K562 (cell line): Measurements from ENCODE around the gene LENG9. TPM values are rescaled to one million over a fixed set of nuclear protein-coding genes. Genes with fewer than 3 reads are reported as not detected.
A peak's percentile ranks its signal among the peaks of the same experiment; 100 is the strongest.

ENCODE experiments used
- CSDE1 ChIP-seq, 2 experiments: fragments of 450-650 bp; IDR thresholded peaks; 2 replicates each; pipeline ENCODE4 v1.6.1; 2016; ENCODE audit warnings: mild to moderate bottlenecking in 1 of 2
- DACH1 ChIP-seq: fragments of 450-650 bp; IDR thresholded peaks from 2 replicates; pipeline ENCODE4 v1.6.1; 2018; ENCODE audit not compliant: partially characterized antibody
- FOXP1 ChIP-seq: sonication (generic); formaldehyde crosslinking; IDR thresholded peaks from 2 replicates; pipeline ENCODE4 v1.8.0; 2022; ENCODE audit warnings: mild to moderate bottlenecking, missing genetic modification reagents
- NCOR1 ChIP-seq: fragments of 450-650 bp; IDR thresholded peaks from 2 replicates; pipeline ENCODE4 v1.6.1; 2016; ENCODE audit warnings: mild to moderate bottlenecking, moderate library complexity
- NELFE ChIP-seq: IDR thresholded peaks from 2 replicates; pipeline ENCODE4 v1.6.1; 2011; ENCODE audit warnings: mild to moderate bottlenecking; ENCODE audit not compliant: insufficient read depth, insufficient read length
- NEUROD1 ChIP-seq: fragments of 150-350 bp; IDR thresholded peaks from 2 replicates; pipeline ENCODE4 v1.6.1; 2014; ENCODE audit warnings: borderline replicate concordance, low read length, low read depth; ENCODE audit not compliant: partially characterized antibody
- PHF21A ChIP-seq: fragments of 450-650 bp; IDR thresholded peaks from 2 replicates; pipeline ENCODE4 v1.6.1; 2017; ENCODE audit warnings: low read depth, borderline replicate concordance
- RAD21 ChIP-seq, 2 experiments: fragments of 250-450 bp in 1 of 2; fragments of 450-650 bp in 1 of 2; sonication (Bioruptor Pico) in 1 of 2; formaldehyde crosslinking in 1 of 2; IDR thresholded peaks in 1 of 2; conservative IDR thresholded peaks in 1 of 2; 2 replicates each; pipeline versions ENCODE4 v1.4.0 to v1.8.0; 2020 to 2022; ENCODE audit warnings: mild to moderate bottlenecking in 2 of 2, moderate library complexity in 1 of 2
- RUNX1 ChIP-seq: sonication (generic); IDR thresholded peaks from 2 replicates; pipeline ENCODE4 v1.6.1; 2016; ENCODE audit warnings: antibody characterized with exemption, low read depth
- ZNF408 ChIP-seq: fragments of 250-450 bp; sonication (Bioruptor Pico); IDR thresholded peaks from 2 replicates; pipeline ENCODE4 v1.4.0; 2020; ENCODE audit warnings: low read depth, mild to moderate bottlenecking, moderate library complexity
- polyA plus RNA-seq, 8 experiments: library from polyadenylated mRNA; depleted of rRNA in 4 of 8; stranded (reverse) in 5 of 8; unstranded in 3 of 8; fragments of >200 nt; fragmentation: Nextera tagmentation in 2 of 8; fragmentation: Illumina TruSeq in 1 of 8; extraction: Ambion mirVana in 2 of 8; extraction: Trizol in 1 of 8; gene quantifications; 2 replicates each; pipeline versions ENCODE4 v1.2.1 to v1.2.3, GENCODE V29; 2011 to 2014; ENCODE audit warnings: inconsistent platforms in 1 of 8, missing spikeins in 1 of 8
- total RNA-seq, 7 experiments: library from RNA; depleted of rRNA in 6 of 7; stranded (reverse); fragments of >200 nt in 6 of 7; fragmentation: Illumina TruSeq in 2 of 7; extraction: Trizol in 2 of 7; gene quantifications; 2 replicates each; pipeline versions ENCODE4 v1.2.1 to v1.2.3, GENCODE V29; 2011 to 2021; ENCODE audit warnings: low replicate concordance in 1 of 7
- TF ChIP-seq, protein P1 (sequence below): fragments of 450-650 bp; formaldehyde crosslinking; conservative IDR thresholded peaks from 2 replicates; pipeline ENCODE4 v1.4.0; 2022; ENCODE audit warnings: mild to moderate bottlenecking, missing genetic modification characterization
- TF ChIP-seq, protein P2 (sequence below), 3 experiments: fragments of 200-800 bp in 1 of 3; sonication (Bioruptor generic) in 1 of 3; sonication (generic) in 1 of 3; formaldehyde crosslinking in 1 of 3; IDR thresholded peaks; 2 replicates each; pipeline versions ENCODE4 v1.6.1 to v1.8.0; 2016 to 2022; ENCODE audit warnings: mild to moderate bottlenecking in 2 of 3, missing compliant biosample characterization in 2 of 3, missing genetic modification characterization in 2 of 3, missing genetic modification reagents in 1 of 3
- TF ChIP-seq, protein P3 (sequence below): sonication (generic); formaldehyde crosslinking; IDR thresholded peaks from 2 replicates; pipeline ENCODE4 v1.8.0; 2022; ENCODE audit warnings: mild to moderate bottlenecking, missing genetic modification reagents
- TF ChIP-seq, protein P4 (sequence below): fragments of 450-650 bp; formaldehyde crosslinking; IDR thresholded peaks from 2 replicates; pipeline ENCODE4 v1.4.0; 2020; ENCODE audit warnings: mild to moderate bottlenecking, moderate library complexity

LENG9 gene
- total and polyA plus RNA-seq, 9 of the 15 experiments (the other 6 are each of a cell fraction or from before 2014, with no cell fraction given) = 0.06 to 0.64 (median 0.33) TPM; not detected in 1

DNA sequence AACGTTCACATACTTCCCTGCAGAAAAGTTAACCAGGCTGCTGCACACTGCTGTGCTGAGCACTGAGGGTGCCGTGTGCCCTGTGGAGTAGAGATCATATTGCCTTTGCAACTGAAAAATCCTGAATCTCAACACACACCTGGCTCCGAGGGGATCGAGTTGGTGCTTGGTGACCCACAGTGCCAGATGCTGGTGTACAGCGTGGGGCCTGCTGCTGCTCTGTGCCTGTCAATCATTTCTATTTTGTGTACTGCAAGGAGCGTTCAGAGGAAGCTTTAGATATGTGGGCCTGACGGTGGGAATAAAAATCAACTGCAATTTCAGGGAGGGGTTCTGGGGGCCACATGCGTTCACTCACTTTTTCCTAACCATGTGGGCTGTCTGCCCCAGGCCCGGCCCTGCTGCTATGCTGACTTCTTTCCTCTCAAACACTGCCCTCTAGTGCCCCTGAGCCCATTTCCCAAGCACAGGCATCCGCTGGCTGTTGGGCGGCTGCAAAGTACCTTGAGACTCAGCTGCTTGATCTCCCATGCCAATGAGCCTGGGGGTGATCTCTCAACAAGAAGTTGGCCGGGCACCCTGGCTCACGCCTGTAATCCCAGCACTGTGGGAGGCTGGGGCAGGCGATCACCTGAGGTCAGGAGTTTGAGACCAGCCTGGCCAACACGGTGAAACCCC, 24.3 kb downstream of the LENG9 start (continued):
- TF ChIP-seq, protein P1, sequence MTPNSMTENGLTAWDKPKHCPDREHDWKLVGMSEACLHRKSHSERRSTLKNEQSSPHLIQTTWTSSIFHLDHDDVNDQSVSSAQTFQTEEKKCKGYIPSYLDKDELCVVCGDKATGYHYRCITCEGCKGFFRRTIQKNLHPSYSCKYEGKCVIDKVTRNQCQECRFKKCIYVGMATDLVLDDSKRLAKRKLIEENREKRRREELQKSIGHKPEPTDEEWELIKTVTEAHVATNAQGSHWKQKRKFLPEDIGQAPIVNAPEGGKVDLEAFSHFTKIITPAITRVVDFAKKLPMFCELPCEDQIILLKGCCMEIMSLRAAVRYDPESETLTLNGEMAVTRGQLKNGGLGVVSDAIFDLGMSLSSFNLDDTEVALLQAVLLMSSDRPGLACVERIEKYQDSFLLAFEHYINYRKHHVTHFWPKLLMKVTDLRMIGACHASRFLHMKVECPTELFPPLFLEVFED (CRISPR knock-in tag) = no peak
- no peak for TF ChIP-seq NELFE
- TF ChIP-seq, protein P2, sequence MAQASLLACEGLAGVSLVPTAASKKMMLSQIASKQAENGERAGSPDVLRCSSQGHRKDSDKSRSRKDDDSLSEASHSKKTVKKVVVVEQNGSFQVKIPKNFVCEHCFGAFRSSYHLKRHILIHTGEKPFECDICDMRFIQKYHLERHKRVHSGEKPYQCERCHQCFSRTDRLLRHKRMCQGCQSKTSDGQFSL (CRISPR knock-in tag; IDR thresholded peaks at IDR 0.05) = no peak
- TF ChIP-seq, protein P2 (tag; IDR thresholded peaks at IDR 0.05) = no peak
- TF ChIP-seq FOXP1 (CRISPR knock-in tag) = no peak
- TF ChIP-seq PHF21A = no peak
- TF ChIP-seq RUNX1 = no peak
- TF ChIP-seq ZNF408 (CRISPR knock-in tag) = no peak
- TF ChIP-seq RAD21 (CRISPR knock-in tag; conservative IDR thresholded peaks at IDR 0.05 in 1 of 2, IDR thresholded peaks at IDR 0.05 in 1 of 2) = peak in 1 of 2 experiments; percentile 15; a peak in 1 of 4 replicates
- TF ChIP-seq CSDE1 (IDR thresholded peaks at IDR 0.05) = no peak
- no peak for TF ChIP-seq NCOR1
- TF ChIP-seq, protein P3, sequence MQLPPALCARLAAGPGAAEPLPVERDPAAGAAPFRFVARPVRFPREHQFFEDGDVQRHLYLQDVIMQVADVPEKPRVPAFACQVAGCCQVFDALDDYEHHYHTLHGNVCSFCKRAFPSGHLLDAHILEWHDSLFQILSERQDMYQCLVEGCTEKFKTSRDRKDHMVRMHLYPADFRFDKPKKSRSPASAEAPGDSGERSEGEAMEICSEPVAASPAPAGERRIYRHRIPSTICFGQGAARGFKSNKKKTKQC (CRISPR knock-in tag) = no peak
- TF ChIP-seq, protein P4, sequence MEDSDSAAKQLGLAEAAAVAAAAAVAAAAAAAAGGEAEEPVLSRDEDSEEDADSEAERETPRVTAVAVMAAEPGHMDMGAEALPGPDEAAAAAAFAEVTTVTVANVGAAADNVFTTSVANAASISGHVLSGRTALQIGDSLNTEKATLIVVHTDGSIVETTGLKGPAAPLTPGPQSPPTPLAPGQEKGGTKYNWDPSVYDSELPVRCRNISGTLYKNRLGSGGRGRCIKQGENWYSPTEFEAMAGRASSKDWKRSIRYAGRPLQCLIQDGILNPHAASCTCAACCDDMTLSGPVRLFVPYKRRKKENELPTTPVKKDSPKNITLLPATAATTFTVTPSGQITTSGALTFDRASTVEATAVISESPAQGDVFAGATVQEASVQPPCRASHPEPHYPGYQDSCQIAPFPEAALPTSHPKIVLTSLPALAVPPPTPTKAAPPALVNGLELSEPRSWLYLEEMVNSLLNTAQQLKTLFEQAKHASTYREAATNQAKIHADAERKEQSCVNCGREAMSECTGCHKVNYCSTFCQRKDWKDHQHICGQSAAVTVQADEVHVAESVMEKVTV (CRISPR knock-in tag) = no peak
- no peak for TF ChIP-seq DACH1
- TF ChIP-seq NEUROD1 = no peak
